Fibroblast of villous mesenchyme (primary cell): ENCODE measurements around the gene TACC2. TPM values are rescaled to one million over a fixed set of nuclear protein-coding genes. Genes with fewer than 3 reads are reported as not detected.

Experiments used
- DNase-seq: peaks from one replicate; pipeline ENCODE4 v3.0.0-alpha.2; 2010; ENCODE audit warnings: low read depth
- H3K4me3 ChIP-seq: 2 replicates; pipeline ENCODE4 v1.5.1; 2011; ENCODE audit warnings: low read depth, mild to moderate bottlenecking, low read length
- total RNA-seq: library from RNA; depleted of rRNA; stranded (reverse); fragments of >200 nt; gene quantifications from 2 replicates; pipeline ENCODE4 v1.2.3, GENCODE V29; 2012
- TF ChIP-seq, protein P1 (sequence below): IDR thresholded peaks from 2 replicates; pipeline ENCODE4 v1.5.1; 2012; ENCODE audit warnings: low read depth, mild to moderate bottlenecking, low read length; ENCODE audit not compliant: insufficient read depth

TACC2 gene, protein sequence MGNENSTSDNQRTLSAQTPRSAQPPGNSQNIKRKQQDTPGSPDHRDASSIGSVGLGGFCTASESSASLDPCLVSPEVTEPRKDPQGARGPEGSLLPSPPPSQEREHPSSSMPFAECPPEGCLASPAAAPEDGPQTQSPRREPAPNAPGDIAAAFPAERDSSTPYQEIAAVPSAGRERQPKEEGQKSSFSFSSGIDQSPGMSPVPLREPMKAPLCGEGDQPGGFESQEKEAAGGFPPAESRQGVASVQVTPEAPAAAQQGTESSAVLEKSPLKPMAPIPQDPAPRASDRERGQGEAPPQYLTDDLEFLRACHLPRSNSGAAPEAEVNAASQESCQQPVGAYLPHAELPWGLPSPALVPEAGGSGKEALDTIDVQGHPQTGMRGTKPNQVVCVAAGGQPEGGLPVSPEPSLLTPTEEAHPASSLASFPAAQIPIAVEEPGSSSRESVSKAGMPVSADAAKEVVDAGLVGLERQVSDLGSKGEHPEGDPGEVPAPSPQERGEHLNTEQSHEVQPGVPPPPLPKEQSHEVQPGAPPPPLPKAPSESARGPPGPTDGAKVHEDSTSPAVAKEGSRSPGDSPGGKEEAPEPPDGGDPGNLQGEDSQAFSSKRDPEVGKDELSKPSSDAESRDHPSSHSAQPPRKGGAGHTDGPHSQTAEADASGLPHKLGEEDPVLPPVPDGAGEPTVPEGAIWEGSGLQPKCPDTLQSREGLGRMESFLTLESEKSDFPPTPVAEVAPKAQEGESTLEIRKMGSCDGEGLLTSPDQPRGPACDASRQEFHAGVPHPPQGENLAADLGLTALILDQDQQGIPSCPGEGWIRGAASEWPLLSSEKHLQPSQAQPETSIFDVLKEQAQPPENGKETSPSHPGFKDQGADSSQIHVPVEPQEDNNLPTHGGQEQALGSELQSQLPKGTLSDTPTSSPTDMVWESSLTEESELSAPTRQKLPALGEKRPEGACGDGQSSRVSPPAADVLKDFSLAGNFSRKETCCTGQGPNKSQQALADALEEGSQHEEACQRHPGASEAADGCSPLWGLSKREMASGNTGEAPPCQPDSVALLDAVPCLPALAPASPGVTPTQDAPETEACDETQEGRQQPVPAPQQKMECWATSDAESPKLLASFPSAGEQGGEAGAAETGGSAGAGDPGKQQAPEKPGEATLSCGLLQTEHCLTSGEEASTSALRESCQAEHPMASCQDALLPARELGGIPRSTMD (N-terminal part only)
- total RNA-seq = 5.6 and 9.3 TPM in 2 replicates

DNA sequence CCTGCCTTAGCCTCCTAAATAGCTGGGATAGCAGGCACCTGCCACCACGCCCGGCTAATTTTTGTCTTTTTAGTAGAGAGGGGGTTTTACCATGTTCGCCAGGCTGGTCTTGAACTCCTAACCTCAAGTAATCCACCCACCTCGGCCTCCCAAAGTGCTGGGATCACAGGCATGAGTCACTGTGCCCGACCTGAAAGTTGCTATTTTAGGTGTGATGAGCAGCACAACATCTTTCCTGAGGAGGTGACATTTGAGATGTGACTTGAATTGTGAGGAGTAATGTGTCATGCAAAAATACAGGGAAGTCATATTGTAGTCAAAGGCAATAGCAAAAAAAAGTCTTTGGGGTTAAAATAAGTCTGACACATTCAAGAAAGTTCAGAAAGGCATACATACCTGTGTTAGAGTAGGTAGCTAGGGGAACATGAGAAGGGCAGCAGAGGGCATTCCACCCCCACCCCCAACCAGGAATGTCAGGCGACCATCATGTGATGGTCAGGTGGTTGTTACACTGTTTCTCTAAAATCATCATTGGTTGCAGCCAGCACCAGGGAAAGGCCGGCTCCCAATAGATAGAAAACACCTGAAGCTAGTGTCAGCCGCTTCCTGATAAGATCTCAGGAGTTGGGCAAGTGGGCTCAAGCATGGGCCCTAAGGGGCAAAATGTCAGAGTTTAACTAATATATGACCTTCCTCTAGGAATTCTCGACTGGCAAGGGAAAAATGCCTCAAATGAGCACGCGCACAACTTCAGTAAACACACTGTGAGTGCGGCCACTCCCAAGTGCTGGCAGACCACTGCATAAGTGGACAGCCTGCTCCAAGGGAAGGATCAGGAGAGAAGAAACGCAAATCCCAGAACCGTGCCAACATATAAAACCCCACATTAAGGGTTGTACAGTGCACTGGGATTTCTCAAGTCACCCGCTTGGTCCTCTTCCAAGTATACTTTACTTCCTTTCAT is at the start of gene TACC2:
Gene TACC2, plus strand, starts transcription at position 803 of the 964 bp plus-strand sequence. CDS start 32,819 bp downstream, outside the sequence.
- TF ChIP-seq, protein P1, sequence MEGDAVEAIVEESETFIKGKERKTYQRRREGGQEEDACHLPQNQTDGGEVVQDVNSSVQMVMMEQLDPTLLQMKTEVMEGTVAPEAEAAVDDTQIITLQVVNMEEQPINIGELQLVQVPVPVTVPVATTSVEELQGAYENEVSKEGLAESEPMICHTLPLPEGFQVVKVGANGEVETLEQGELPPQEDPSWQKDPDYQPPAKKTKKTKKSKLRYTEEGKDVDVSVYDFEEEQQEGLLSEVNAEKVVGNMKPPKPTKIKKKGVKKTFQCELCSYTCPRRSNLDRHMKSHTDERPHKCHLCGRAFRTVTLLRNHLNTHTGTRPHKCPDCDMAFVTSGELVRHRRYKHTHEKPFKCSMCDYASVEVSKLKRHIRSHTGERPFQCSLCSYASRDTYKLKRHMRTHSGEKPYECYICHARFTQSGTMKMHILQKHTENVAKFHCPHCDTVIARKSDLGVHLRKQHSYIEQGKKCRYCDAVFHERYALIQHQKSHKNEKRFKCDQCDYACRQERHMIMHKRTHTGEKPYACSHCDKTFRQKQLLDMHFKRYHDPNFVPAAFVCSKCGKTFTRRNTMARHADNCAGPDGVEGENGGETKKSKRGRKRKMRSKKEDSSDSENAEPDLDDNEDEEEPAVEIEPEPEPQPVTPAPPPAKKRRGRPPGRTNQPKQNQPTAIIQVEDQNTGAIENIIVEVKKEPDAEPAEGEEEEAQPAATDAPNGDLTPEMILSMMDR = no peak
- no peak for DNase-seq
- no peak within 1 kb of the TSS for H3K4me3 ChIP-seq

DNA sequence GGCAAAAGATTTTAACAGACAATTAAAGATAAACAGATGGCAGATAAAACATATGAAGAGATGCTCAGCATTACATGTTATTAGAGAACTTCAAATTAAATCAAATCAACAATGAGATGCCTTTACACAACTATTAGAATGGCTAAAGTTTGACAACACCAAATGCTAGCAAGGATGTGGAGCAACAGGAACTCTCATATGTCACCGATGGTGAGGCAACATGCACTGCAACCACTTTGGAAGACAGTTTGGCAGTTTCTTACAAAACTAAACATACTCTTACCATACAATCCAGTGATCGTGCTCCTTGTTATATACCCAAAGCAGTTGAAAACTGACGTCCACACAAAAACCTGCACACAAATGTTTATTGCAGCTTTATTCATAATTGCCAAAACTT is 47.4 kb upstream of the TACC2 start:
- no peak for DNase-seq
- H3K4me3 ChIP-seq = no peak overlapping the region
- TF ChIP-seq, protein P1 = no peak

DNA sequence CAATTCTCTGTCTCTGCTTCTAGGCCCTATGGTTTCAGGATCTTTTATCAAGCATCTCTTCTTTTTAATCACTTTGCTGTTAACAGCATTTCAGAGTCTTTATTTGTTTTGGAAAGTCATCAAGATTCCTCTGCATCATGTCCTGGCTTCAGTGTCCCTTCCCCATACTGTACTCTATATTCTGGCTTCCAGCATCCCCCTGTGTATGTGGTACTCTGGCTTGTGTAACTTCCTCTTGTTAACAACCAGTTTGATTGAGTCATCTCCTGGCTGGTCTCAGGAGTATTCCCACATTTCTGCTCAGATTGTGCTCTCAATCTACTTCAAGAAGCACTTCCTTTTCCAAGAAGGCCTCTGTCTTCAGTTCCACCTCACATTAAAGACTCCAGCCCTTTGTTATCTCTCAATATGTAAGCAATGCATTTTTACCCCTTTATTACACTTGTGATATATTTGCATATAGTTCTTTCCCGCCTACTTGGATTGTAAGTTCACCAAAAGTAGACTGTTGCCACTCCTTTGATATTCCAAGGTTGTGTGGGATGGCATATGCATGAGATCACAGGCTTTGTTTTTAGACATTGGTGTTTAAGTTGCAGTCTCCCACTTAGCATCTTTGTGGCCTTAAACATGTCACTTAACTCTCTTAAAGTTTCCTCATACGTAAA is 46.1 kb upstream of the TACC2 start:
- no peak overlapping the region for H3K4me3 ChIP-seq
- TF ChIP-seq, protein P1 = no peak
- DNase-seq = peak; percentile 78

DNA sequence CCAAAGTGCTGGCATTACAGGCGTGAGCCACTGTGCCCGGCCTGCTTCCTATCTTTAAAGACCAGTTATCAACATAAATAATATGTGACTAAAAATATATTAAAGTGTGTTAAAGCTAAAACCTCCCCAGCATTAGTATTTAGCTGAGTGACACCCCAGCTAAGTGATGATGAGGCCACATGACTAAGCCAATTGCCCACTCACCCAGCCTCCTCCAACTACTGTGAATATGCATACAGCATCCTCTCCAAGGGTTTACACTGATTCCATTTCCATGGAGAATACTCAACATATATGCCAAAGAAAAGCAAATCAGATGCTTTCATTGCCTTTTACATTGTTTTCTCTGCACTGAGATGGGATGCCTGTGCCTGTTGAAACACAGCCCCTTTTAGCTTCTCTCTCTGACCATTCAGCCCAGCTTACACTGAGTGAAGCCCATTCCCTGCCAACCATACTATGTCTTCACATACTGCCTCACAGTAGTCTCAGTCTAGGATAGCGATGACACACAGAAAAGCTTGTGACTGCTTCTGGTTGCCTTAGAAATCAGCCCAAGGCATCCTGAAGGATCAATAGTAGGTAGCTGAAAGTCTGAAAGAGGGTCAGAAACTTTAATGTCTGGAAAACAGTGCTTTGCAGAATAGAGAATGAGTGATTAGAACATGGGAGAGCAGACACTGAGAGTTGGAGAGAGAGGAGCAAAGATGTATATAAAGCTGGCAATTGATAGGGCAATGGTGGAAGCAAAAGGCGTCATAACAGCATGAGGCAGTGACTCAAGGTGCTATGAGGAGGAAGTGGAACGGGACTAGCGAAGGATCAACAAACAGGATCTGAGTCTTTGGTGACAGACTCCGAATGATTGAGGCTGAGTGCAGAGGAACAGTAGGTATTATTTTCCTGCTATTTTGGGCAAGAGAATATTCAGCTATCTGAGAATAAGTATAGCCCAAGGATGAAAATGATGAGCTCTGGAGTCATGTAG is 41.3 kb upstream of the TACC2 start:
- TF ChIP-seq, protein P1 = no peak
- no peak overlapping the region for H3K4me3 ChIP-seq
- no peak for DNase-seq

DNA sequence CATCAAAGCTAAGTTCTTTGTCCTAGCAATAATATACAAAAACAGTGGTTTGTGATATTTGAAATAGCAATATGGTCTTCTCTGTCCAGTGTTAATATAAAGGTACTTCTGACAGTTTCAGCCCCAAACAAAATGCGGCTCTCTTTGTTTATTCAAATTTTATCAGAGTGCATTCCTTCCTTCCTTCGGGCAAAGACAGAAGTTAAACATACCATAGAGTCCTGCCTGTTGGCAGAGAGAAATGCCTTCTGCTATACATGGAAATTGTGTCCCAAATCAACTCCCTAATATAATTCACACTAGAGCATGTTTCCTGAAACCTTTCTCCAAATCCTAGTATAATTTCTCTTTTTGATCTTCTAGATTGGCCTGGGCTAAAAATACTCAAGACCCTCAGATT is 39.9 kb upstream of the TACC2 start:
- H3K4me3 ChIP-seq = no peak overlapping the region
- TF ChIP-seq, protein P1 = no peak
- DNase-seq = no peak
